Measurements from ENCODE around the gene PRAMEF5. TPM values are rescaled to one million over a fixed set of nuclear protein-coding genes. Genes with fewer than 3 reads are reported as not detected.

PRAMEF5 gene
- total RNA-seq: not detected in 2 replicates

GRCh38 chr1:13253898-13254297 lies at the start of gene PRAMEF5:
Gene PRAMEF5 (plus strand): TSS chr1:13254198. CDS start chr1:13259269, 5,071 bp downstream.

GRCh38 chr1:13225675-13226204 lies 28.3 kb upstream of the PRAMEF5 start, which contains the start of gene PRAMEF18:
Gene PRAMEF18 (minus strand): TSS chr1:13226154. CDS start chr1:13226106, 48 bp downstream.

DNA sequence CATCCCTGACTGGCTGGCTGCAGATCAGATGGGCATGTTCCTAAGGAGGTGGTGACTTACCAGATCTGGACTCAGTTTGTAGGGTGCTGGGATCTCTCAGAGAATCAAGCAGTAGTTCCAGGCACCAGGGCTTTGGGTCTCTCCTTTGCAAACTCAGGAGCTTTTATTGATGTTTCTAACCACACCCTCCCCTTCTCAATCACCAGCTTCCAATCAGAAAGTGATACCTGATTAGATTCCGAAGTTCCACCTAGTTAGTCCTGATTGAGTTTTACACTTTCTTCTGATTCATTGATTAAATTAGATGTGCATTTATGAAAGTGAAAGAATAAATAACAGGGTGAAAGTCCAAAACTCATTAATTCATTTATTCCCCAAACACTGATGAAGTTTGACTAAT lies 31.0 kb downstream of the PRAMEF5 start, which contains the start of gene PRAMEF8:
TSS of gene PRAMEF8 (minus strand) at position 101 of the 400 bp plus-strand sequence. CDS start 1,046 bp downstream, outside the sequence.

DNA sequence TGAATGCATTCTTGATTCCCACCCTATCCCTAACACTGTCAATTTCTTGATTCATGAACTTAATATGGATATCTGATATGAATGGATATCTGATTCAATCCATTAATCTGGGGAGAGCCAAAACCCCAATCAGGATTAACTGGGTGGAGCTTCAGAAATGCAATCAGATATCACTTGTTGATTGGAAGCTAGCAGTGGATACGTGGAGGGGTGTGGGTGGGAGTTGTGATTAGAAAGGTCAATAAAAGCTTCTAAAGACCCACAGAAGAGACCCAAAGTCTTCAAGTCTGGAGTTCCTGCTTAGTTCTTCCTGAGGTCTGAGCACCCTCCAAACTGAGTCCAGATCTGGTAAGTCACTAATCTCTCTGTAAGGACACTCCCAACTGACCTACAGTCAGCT lies 49.2 kb downstream of the PRAMEF5 start, which contains the start of gene PRAMEF33:
TSS of gene PRAMEF33 (plus strand) at position 301 of the 400 bp plus-strand sequence. CDS start 2,416 bp downstream, outside the sequence.

Other genes with a start within 250 kb of the PRAMEF5 start
- not detected in 2 replicates for gene PRAMEF27, start 197.6 kb upstream of the PRAMEF5 start, total RNA-seq
- not detected in 2 replicates for gene HNRNPCL3, start 193.4 kb upstream of the PRAMEF5 start, total RNA-seq
- not detected in 2 replicates for gene PRAMEF25, start 183.4 kb upstream of the PRAMEF5 start, total RNA-seq
- gene HNRNPCL2, start 137.3 kb upstream of the PRAMEF5 start, total RNA-seq: not detected in 2 replicates
- not detected in 2 replicates for gene PRAMEF26, start 98.2 kb upstream of the PRAMEF5 start, total RNA-seq
- gene HNRNPCL4, start 88.6 kb upstream of the PRAMEF5 start, total RNA-seq: not detected in 2 replicates
- gene PRAMEF9, start 82.3 kb upstream of the PRAMEF5 start, total RNA-seq: not detected in 2 replicates
- not detected in 2 replicates for gene PRAMEF13, start 52.8 kb upstream of the PRAMEF5 start, total RNA-seq
- not detected in 2 replicates for gene PRAMEF18, start 28.0 kb upstream of the PRAMEF5 start, total RNA-seq
- gene PRAMEF8, start 30.9 kb downstream of the PRAMEF5 start, total RNA-seq: not detected in 2 replicates
- gene PRAMEF33, start 49.3 kb downstream of the PRAMEF5 start, total RNA-seq: not detected in 2 replicates
- not detected in 2 replicates for gene PRAMEF15, start 61.4 kb downstream of the PRAMEF5 start, total RNA-seq
- not detected in 2 replicates for gene PRAMEF14, start 92.9 kb downstream of the PRAMEF5 start, total RNA-seq
- gene PRAMEF19, start 117.7 kb downstream of the PRAMEF5 start, total RNA-seq: not detected in 2 replicates
- gene PRAMEF17, start 135.4 kb downstream of the PRAMEF5 start, total RNA-seq: not detected in 2 replicates
- gene PRAMEF20, start 156.3 kb downstream of the PRAMEF5 start, total RNA-seq: not detected in 2 replicates

Measured in smooth muscle cell of the umbilical artery (primary cell).